GM19240 (cell line): ENCODE measurements around the gene OXSM.

Source experiments
- DNase-seq: peaks from one replicate; pipeline ENCODE4 v3.0.0; 2011; ENCODE audit warnings: low spot score; ENCODE audit not compliant: insufficient read length

OXSM gene

GRCh38 chr3:25789596-25790556 lies at the start of gene OXSM:
OXSM (plus strand) TSS chr3:25790090; CDS start chr3:25791021, 931 bp downstream.
- peak; percentile 73 for DNase-seq

GRCh38 chr3:25744470-25744869 lies 45.4 kb upstream of the OXSM start:
- DNase-seq = no peak

GRCh38 chr3:25747033-25747432 lies 42.9 kb upstream of the OXSM start:
- DNase-seq = no peak

- no peak for DNase-seq
These were observed 41.7 kb upstream of the OXSM start for GRCh38 chr3:25748189-25748588.

- no peak for DNase-seq
These were observed 40.8 kb upstream of the OXSM start for GRCh38 chr3:25749031-25749581.

- DNase-seq = no peak
These were observed 38.8 kb upstream of the OXSM start for GRCh38 chr3:25751048-25751447.

GRCh38 chr3:25751725-25752124 lies 38.2 kb upstream of the OXSM start:
- no peak for DNase-seq

GRCh38 chr3:25768851-25769250 lies 21.0 kb upstream of the OXSM start:
- no peak for DNase-seq

GRCh38 chr3:25775936-25776335 lies 14.0 kb upstream of the OXSM start:
- no peak for DNase-seq

GRCh38 chr3:25780618-25781017 lies 9.3 kb upstream of the OXSM start:
- DNase-seq = no peak

- no peak for DNase-seq
These were observed 8.6 kb upstream of the OXSM start for GRCh38 chr3:25781145-25781757.

GRCh38 chr3:25781758-25782594 lies 7.9 kb upstream of the OXSM start:
- peak; percentile 41 for DNase-seq

GRCh38 chr3:25782636-25782937 lies 7.3 kb upstream of the OXSM start:
- no peak for DNase-seq

GRCh38 chr3:25782938-25783660 lies 6.8 kb upstream of the OXSM start, which contains the start of gene NGLY1:
NGLY1 (minus strand) TSS chr3:25783443; CDS start chr3:25783390, 53 bp downstream.
- DNase-seq = peak; percentile 48

GRCh38 chr3:25783661-25784512 lies 6.0 kb upstream of the OXSM start:
- no peak for DNase-seq

GRCh38 chr3:25784971-25785370 lies 4.9 kb upstream of the OXSM start:
- no peak for DNase-seq

GRCh38 chr3:25785826-25786225 lies 4.1 kb upstream of the OXSM start:
- no peak for DNase-seq

GRCh38 chr3:25787689-25788088 lies 2.2 kb upstream of the OXSM start:
- DNase-seq = no peak

- DNase-seq = no peak
These were observed 688 bp upstream of the OXSM start for GRCh38 chr3:25789209-25789595.

- DNase-seq = no peak
These were observed 11.9 kb downstream of the OXSM start for GRCh38 chr3:25801786-25802185.
